ENCODE results near the gene MOV10L1. TPM values are rescaled to one million over a fixed set of nuclear protein-coding genes. Genes with fewer than 3 reads are reported as not detected.

Gene MOV10L1
- total RNA-seq, 2 donors from 2014 or later, result 0.25 to 0.36 TPM

- peaks cover 11% of the 10 kb centered on the region for H3K27me3 Mint-ChIP-seq (ENCODE audit: low read depth)
- ATAC-seq (replicated peaks in 1 of 2) (no peak), DNase-seq (no peak)
- no peaks in the 10 kb centered on the region for H3K4me1 Mint-ChIP-seq (ENCODE audit: low read depth)
- H3K9me3 Mint-ChIP-seq, result no peaks in the 10 kb centered on the region
- no peak overlapping the region for H3K27ac Mint-ChIP-seq
- no peaks in the 10 kb centered on the region for H3K36me3 Mint-ChIP-seq (ENCODE audit: insufficient read depth in 2 of 2)
- no peak overlapping the region for H3K4me3 Mint-ChIP-seq
Measured at GRCh38 chr22:50063589-50064393, 26.0 kb upstream of the MOV10L1 start.

- Mint-ChIP-seq H3K9me3 (no peaks in the 10 kb centered on the region), H3K36me3 (ENCODE audit: insufficient read depth in 2 of 2) (no peaks in the 10 kb centered on the region), H3K27me3 (ENCODE audit: low read depth) (peaks cover 6% of the 10 kb centered on the region), H3K4me3 (no peak overlapping the region), H3K4me1 (ENCODE audit: low read depth) (no peaks in the 10 kb centered on the region), H3K27ac (no peak overlapping the region)
- DNase-seq (no peak), ATAC-seq (replicated peaks in 1 of 2) (no peak)
Measured at GRCh38 chr22:50064453-50064852, 25.4 kb upstream of the MOV10L1 start.

GRCh38 chr22:50067244-50067643, 22.6 kb upstream of the MOV10L1 start:
- no peak overlapping the region for H3K4me3 Mint-ChIP-seq
- no peak for ATAC-seq (replicated peaks in 1 of 2)
- no peaks in the 10 kb centered on the region for H3K9me3 Mint-ChIP-seq
- H3K27me3 Mint-ChIP-seq (ENCODE audit: low read depth), result no peaks in the 10 kb centered on the region
- no peak overlapping the region for H3K27ac Mint-ChIP-seq
- H3K36me3 Mint-ChIP-seq (ENCODE audit: insufficient read depth in 2 of 2), result no peaks in the 10 kb centered on the region
- no peaks in the 10 kb centered on the region for H3K4me1 Mint-ChIP-seq (ENCODE audit: low read depth)
- DNase-seq, result no peak

GRCh38 chr22:50068096-50068495, 21.7 kb upstream of the MOV10L1 start:
- no peak overlapping the region for H3K4me3 Mint-ChIP-seq
- H3K9me3 Mint-ChIP-seq, result no peaks in the 10 kb centered on the region
- DNase-seq (no peak), ATAC-seq (replicated peaks in 1 of 2) (no peak)
- no peaks in the 10 kb centered on the region for H3K27me3 Mint-ChIP-seq (ENCODE audit: low read depth)
- H3K4me1 Mint-ChIP-seq (ENCODE audit: low read depth), result no peaks in the 10 kb centered on the region
- H3K27ac Mint-ChIP-seq, result no peak overlapping the region
- H3K36me3 Mint-ChIP-seq (ENCODE audit: insufficient read depth in 2 of 2), result no peaks in the 10 kb centered on the region

- H3K9me3 Mint-ChIP-seq, result no peaks in the 10 kb centered on the region
- H3K4me3 Mint-ChIP-seq, result no peak overlapping the region
- no peak for DNase-seq
- no peak for ATAC-seq (replicated peaks in 1 of 2)
- no peaks in the 10 kb centered on the region for H3K27me3 Mint-ChIP-seq (ENCODE audit: low read depth)
- H3K36me3 Mint-ChIP-seq (ENCODE audit: insufficient read depth in 2 of 2), result no peaks in the 10 kb centered on the region
- H3K4me1 Mint-ChIP-seq (ENCODE audit: low read depth), result no peaks in the 10 kb centered on the region
- H3K27ac Mint-ChIP-seq, result no peak overlapping the region
Measured at GRCh38 chr22:50070366-50070765, 19.4 kb upstream of the MOV10L1 start.

GRCh38 chr22:50071432-50072166, 18.2 kb upstream of the MOV10L1 start:
- Mint-ChIP-seq H3K27ac (no peak overlapping the region), H3K36me3 (ENCODE audit: insufficient read depth in 2 of 2) (no peaks in the 10 kb centered on the region), H3K9me3 (no peaks in the 10 kb centered on the region), H3K27me3 (ENCODE audit: low read depth) (no peaks in the 10 kb centered on the region), H3K4me3 (no peak overlapping the region), H3K4me1 (ENCODE audit: low read depth) (no peaks in the 10 kb centered on the region)
- DNase-seq (no peak), ATAC-seq (replicated peaks in 1 of 2) (no peak)

GRCh38 chr22:50072167-50072555, 17.6 kb upstream of the MOV10L1 start:
- Mint-ChIP-seq H3K9me3 (no peaks in the 10 kb centered on the region), H3K27ac (no peak overlapping the region), H3K4me3 (no peak overlapping the region), H3K4me1 (ENCODE audit: low read depth) (no peaks in the 10 kb centered on the region), H3K27me3 (ENCODE audit: low read depth) (no peaks in the 10 kb centered on the region), H3K36me3 (ENCODE audit: insufficient read depth in 2 of 2) (no peaks in the 10 kb centered on the region)
- DNase-seq, result no peak
- ATAC-seq (replicated peaks in 1 of 2), result no peak

- Mint-ChIP-seq H3K4me3 (no peak overlapping the region), H3K36me3 (ENCODE audit: insufficient read depth in 2 of 2) (no peaks in the 10 kb centered on the region), H3K27ac (no peak overlapping the region), H3K27me3 (ENCODE audit: low read depth) (no peaks in the 10 kb centered on the region), H3K4me1 (ENCODE audit: low read depth) (no peaks in the 10 kb centered on the region), H3K9me3 (no peaks in the 10 kb centered on the region)
- no peak for DNase-seq
- ATAC-seq (replicated peaks in 1 of 2), result no peak
Measured at GRCh38 chr22:50072714-50073538, 16.9 kb upstream of the MOV10L1 start.

- Mint-ChIP-seq H3K36me3 (ENCODE audit: insufficient read depth in 2 of 2) (no peaks in the 10 kb centered on the region), H3K4me1 (ENCODE audit: low read depth) (no peaks in the 10 kb centered on the region), H3K27ac (no peak overlapping the region), H3K9me3 (no peaks in the 10 kb centered on the region), H3K27me3 (ENCODE audit: low read depth) (no peaks in the 10 kb centered on the region), H3K4me3 (no peak overlapping the region)
- ATAC-seq (replicated peaks in 1 of 2) (no peak), DNase-seq (no peak)
Measured at GRCh38 chr22:50074056-50074455, 15.8 kb upstream of the MOV10L1 start.

GRCh38 chr22:50074551-50075530, 15.0 kb upstream of the MOV10L1 start:
- no peaks in the 10 kb centered on the region for H3K27me3 Mint-ChIP-seq (ENCODE audit: low read depth)
- no peak overlapping the region for H3K27ac Mint-ChIP-seq
- H3K4me3 Mint-ChIP-seq, result no peak overlapping the region
- DNase-seq (no peak), ATAC-seq (replicated peaks in 1 of 2) (no peak)
- H3K4me1 Mint-ChIP-seq (ENCODE audit: low read depth), result no peaks in the 10 kb centered on the region
- no peaks in the 10 kb centered on the region for H3K36me3 Mint-ChIP-seq (ENCODE audit: insufficient read depth in 2 of 2)
- H3K9me3 Mint-ChIP-seq, result no peaks in the 10 kb centered on the region

- Mint-ChIP-seq H3K9me3 (no peaks in the 10 kb centered on the region), H3K27me3 (ENCODE audit: low read depth) (no peaks in the 10 kb centered on the region), H3K36me3 (ENCODE audit: insufficient read depth in 2 of 2) (no peaks in the 10 kb centered on the region), H3K4me1 (ENCODE audit: low read depth) (no peaks in the 10 kb centered on the region), H3K4me3 (no peak overlapping the region), H3K27ac (no peak overlapping the region)
- no peak for DNase-seq
- no peak for ATAC-seq (replicated peaks in 1 of 2)
Measured at GRCh38 chr22:50076646-50077535, 12.9 kb upstream of the MOV10L1 start.

- Mint-ChIP-seq H3K27ac (no peak overlapping the region), H3K4me1 (ENCODE audit: low read depth) (no peaks in the 10 kb centered on the region), H3K4me3 (no peak overlapping the region), H3K9me3 (no peaks in the 10 kb centered on the region), H3K27me3 (ENCODE audit: low read depth) (no peaks in the 10 kb centered on the region), H3K36me3 (ENCODE audit: insufficient read depth in 2 of 2) (no peaks in the 10 kb centered on the region)
- DNase-seq (no peak), ATAC-seq (replicated peaks in 1 of 2) (no peak)
Measured at GRCh38 chr22:50078246-50078645, 11.6 kb upstream of the MOV10L1 start.
